Lower leg skin (tissue), 4 donors: ENCODE results near the gene SLC1A7. TPM values are rescaled to one million over a fixed set of nuclear protein-coding genes. Genes with fewer than 3 reads are reported as not detected.

Source experiments
- DNase-seq, 2 donors: peaks; one replicate each; pipeline ENCODE4 v3.0.0-alpha.2; 2019; ENCODE audit warnings: low spot score in 2 of 2
- H3K4me3 ChIP-seq: fragments of 200-600 bp; sonication (generic); 2 replicates; pipeline ENCODE4 v1.5.1; 2017; ENCODE audit warnings: mild to moderate bottlenecking, low read depth; ENCODE audit not compliant: poor library complexity, severe bottlenecking
- POLR2A ChIP-seq, 2 donors: fragments of 450-650 bp; IDR thresholded peaks; one replicate each; pipeline ENCODE4 v1.6.1; 2016 to 2017; ENCODE audit warnings: antibody characterized with exemption in 2 of 2, mild to moderate bottlenecking in 1 of 2, moderate library complexity in 1 of 2
- WGBS, 2 donors: methylation state at CpG; one replicate each; pipeline ENCODE4 v1.1.5; 2018; 5-methylcytosine and 5-hydroxymethylcytosine counted together
- intact Hi-C: fragments of 100-400 bp; cut with DNase I; formaldehyde crosslinking; loops from one replicate; pipeline ENCODE4 v1.15.0; 2023; ENCODE audit warnings: low total_unique reads
- total RNA-seq, 4 donors: library from RNA; depleted of rRNA; stranded (reverse); fragments of >200 nt; gene quantifications; one replicate each; pipeline ENCODE4 v1.1.0, GENCODE V29; 2016
- TF ChIP-seq, protein P1 (sequence below), 3 donors: fragments of 450-650 bp; IDR thresholded peaks; one replicate each; pipeline ENCODE4 v1.5.1; 2016; ENCODE audit warnings: antibody characterized with exemption in 3 of 3, mild to moderate bottlenecking in 3 of 3, moderate library complexity in 2 of 3

Gene SLC1A7
- total RNA-seq, 4 donors from 2014 or later: not detected

DNA sequence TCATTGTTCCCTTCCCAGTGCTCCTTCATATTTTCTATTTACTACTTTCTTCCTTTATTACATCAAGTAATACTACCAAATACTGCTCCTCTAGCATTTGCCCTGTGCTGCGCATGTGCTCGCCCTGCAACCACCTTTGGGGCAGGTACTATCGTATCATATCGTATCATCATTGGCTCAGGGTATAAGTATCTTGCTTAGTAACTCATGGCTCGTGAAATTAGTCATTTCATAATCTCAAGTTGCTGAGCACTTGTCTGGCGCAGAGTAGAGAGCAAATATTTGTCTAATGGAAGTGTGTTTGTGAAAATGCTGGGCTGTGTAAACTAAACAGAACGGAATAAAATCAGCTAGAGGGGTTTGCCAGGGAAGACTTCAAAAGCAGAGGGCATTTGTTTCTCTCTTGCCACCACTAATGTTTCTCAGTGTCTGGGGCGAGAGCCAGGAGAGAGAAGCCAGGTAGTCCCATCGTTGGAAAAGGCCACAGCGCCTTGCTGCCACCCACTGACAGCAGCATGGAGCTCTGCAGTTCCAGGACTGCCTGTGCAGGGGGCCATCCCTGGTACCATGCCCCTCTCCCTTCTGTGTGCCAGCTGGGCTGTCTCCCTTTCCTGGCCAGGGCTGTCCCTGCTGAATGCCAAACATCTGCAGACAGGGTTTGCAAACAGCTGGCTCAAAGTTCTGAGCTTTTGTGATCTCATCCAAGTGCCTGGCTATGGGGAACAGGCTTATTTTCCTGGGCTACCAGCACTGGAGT is 34.2 kb upstream of the SLC1A7 start:
- TF ChIP-seq, protein P1, sequence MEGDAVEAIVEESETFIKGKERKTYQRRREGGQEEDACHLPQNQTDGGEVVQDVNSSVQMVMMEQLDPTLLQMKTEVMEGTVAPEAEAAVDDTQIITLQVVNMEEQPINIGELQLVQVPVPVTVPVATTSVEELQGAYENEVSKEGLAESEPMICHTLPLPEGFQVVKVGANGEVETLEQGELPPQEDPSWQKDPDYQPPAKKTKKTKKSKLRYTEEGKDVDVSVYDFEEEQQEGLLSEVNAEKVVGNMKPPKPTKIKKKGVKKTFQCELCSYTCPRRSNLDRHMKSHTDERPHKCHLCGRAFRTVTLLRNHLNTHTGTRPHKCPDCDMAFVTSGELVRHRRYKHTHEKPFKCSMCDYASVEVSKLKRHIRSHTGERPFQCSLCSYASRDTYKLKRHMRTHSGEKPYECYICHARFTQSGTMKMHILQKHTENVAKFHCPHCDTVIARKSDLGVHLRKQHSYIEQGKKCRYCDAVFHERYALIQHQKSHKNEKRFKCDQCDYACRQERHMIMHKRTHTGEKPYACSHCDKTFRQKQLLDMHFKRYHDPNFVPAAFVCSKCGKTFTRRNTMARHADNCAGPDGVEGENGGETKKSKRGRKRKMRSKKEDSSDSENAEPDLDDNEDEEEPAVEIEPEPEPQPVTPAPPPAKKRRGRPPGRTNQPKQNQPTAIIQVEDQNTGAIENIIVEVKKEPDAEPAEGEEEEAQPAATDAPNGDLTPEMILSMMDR (IDR thresholded peaks at IDR 0.05): no peak
- no peak for TF ChIP-seq POLR2A (IDR thresholded peaks at IDR 0.05)
- no peak for DNase-seq
- 46 to 54% methylated on average over 10 of the region's 10 CpGs for WGBS, 2 donors
- intact Hi-C loops: no loop called here
- no peak overlapping the region for H3K4me3 ChIP-seq

DNA sequence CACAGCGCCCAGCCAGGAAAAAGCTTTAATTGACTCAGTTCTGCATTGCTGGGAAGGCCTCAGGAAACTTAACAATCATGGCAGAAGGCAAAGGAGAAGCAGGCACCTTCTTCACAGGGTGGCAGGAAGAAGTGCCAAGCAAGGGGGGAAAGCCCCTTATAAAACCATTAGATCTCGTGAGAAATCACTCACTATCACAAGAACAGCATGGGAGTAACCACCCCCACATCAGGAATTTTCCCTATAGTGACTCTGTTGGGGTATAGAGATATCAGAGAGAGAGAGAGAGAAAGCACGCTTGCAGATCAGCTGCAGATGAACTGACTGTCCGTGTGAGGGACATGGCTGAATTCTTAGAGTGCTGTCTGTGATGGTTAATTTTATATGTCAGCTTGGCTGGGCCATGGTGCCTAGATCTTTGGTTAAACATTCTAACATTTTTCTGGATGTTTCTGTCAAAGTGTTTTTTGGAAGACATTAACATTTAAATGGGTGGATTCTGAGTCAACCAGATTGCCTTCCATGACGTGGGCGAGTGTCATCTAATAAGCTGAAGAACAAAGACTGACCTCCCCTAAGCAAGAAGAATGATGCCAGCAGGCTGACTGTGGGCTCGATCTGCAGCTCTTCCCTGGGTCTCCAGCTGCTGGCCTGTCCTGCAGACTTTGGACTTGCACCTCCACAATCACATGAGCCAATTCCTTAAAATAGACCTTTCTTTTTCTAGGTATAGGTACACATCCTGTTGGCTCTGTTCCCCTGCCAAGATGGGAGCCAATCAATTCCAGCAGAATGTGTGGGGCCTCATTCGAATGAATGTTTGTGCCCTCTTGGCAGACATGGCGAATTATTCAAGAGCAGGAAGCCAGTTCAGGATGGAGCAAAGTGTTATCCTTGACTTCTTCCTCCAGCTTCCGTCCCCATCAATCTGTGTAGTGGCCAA is 32.8 kb upstream of the SLC1A7 start:
- 73 to 75% methylated on average over 10 of the region's 10 CpGs for WGBS, 2 donors
- intact Hi-C loops: no loop called here
- no peak for TF ChIP-seq POLR2A (IDR thresholded peaks at IDR 0.05)
- TF ChIP-seq, protein P1 (IDR thresholded peaks at IDR 0.05): no peak
- no peak overlapping the region for H3K4me3 ChIP-seq
- DNase-seq: no peak

DNA sequence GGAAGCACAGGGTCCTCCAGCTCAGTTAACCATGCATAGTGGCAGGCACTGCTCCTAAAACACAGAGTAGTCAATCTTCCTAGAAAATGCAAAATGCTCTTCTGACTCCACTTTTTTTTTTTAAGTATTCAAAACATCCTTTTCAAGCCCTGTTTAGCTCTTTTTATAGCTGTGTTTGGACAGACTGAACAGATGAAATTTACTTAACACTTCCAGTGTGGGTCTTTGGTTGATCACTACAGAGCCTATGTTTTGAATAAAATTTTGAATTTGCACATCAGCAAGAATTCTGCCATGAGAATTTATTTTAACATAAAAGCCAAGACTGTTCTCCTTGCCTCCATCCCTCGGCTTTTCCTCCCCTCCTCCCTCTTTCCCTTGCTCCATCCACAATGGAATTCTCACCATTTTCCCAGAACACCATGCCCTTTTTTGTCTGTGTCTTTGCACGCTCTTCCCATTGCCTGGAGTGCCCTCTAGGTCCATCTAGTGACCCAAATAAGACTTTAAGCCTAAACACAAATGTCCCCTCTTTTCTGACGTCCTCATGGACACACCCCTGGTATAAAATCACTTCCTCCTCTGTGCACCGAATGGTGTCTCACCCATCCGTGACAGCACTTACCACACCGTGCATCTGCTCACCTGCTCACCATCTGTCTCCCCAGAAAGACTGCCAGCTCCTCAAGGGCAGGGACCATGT is 30.1 kb upstream of the SLC1A7 start:
- intact Hi-C loops: no loop called here
- WGBS, 2 donors: 36 to 39% methylated on average over 6 of the region's 6 CpGs
- TF ChIP-seq, protein P1 (IDR thresholded peaks at IDR 0.05): no peak
- TF ChIP-seq POLR2A (IDR thresholded peaks at IDR 0.05): no peak
- no peak overlapping the region for H3K4me3 ChIP-seq
- DNase-seq: no peak

DNA sequence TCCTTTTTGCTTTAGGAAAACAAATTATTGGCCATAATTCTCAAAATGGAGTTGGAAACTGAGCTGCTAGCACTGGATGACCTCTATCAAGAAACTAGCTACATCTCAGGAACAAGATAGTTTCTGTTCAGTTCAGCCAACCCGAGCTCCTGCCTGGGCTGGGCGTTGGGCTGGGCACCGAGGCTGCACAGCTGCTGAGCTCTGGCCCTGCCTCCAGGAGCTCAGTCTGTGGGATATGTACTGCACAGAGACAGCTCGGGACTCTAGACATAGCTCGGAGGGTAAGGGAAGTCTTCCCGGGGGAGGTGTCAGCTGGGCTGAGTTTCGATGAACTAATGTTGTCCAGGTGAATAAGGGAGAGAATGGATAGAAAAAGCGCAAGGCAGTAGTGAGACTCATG is 24.5 kb upstream of the SLC1A7 start:
- WGBS, 2 donors: 71 to 72% methylated on average over 8 of the region's 8 CpGs
- intact Hi-C loops: no loop called here
- no peak overlapping the region for H3K4me3 ChIP-seq
- no peak for TF ChIP-seq POLR2A (IDR thresholded peaks at IDR 0.05)
- TF ChIP-seq, protein P1 (IDR thresholded peaks at IDR 0.05): no peak
- no peak for DNase-seq

DNA sequence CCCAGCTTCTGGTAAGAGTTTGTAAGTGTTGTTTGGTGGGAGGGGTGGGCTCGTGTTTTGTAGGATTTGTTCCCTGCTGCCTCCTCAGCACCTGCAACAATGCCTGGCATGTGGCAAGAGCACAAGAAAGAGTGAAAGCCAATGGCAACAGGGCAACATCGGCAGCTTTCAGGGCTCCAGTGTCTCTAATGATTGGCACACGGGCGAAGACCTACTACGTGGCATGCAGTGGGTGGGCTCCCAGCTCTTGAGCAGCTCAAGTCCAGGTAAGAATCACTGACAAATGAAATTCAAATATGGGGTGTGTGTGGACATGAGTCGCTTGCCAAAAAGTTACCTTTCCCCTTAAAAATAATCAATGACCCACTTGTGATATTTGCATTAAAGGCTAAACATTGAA is 23.9 kb upstream of the SLC1A7 start:
- DNase-seq: no peak
- no peak overlapping the region for H3K4me3 ChIP-seq
- 79 to 85% methylated on average over 6 of the region's 6 CpGs for WGBS, 2 donors
- TF ChIP-seq, protein P1 (IDR thresholded peaks at IDR 0.05): no peak
- TF ChIP-seq POLR2A (IDR thresholded peaks at IDR 0.05): no peak
- intact Hi-C loops: no loop called here
